WTC11 (cell line): Measurements from ENCODE around the gene AMER2. TPM values are rescaled to one million over a fixed set of nuclear protein-coding genes. Genes with fewer than 3 reads are reported as not detected.

Experiments used
- ATAC-seq: fragments of 200-7000 bp; cut with Tn5 transposase; 2 replicates; pipeline ENCODE4 v1.10.0; 2021; ENCODE audit warnings: mild to moderate bottlenecking, moderate library complexity
- CTCF ChIA-PET: fragments of 300-600 bp; sonication (Branson Sonifier 250); formaldehyde crosslinking; loops from one replicate; lab custom pipeline; 2021; ENCODE audit warnings: antibody characterized with exemption; lab: Charles Lee
- POLR2A ChIA-PET: fragments of 350-600 bp; sonication (Branson Sonifier 250); formaldehyde crosslinking; loops from one replicate; lab custom pipeline; 2021; ENCODE audit warnings: antibody characterized with exemption; lab: Charles Lee
- DNase-seq: peaks from one replicate; pipeline ENCODE4 v3.0.0; 2021; ENCODE audit warnings: low spot score
- H3K27ac Mint-ChIP-seq: 2 replicates; pipeline ENCODE4 v1.8.0; 2021; ENCODE audit warnings: mixed read lengths
- H3K27me3 Mint-ChIP-seq: 2 replicates; pipeline ENCODE4 v1.8.0; 2021; ENCODE audit warnings: low read depth, mild to moderate bottlenecking, moderate library complexity, mixed read lengths
- H3K36me3 Mint-ChIP-seq: 2 replicates; pipeline ENCODE4 v1.8.0; 2021; ENCODE audit warnings: mixed read lengths
- H3K4me1 Mint-ChIP-seq: 2 replicates; pipeline ENCODE4 v1.8.0; 2022; ENCODE audit warnings: mixed read lengths
- H3K4me3 Mint-ChIP-seq: 2 replicates; pipeline ENCODE4 v1.8.0; 2021; ENCODE audit warnings: mild to moderate bottlenecking, moderate library complexity, mixed read lengths
- H3K9me3 Mint-ChIP-seq: 2 replicates; pipeline ENCODE4 v1.8.0; 2021; ENCODE audit warnings: mixed read lengths
- CREM ChIP-seq: sonication (generic); formaldehyde crosslinking; IDR thresholded peaks from 2 replicates; pipeline ENCODE4 v1.8.1; 2022; ENCODE audit warnings: mild to moderate bottlenecking, missing genetic modification reagents, moderate library complexity
- IRF2 ChIP-seq: sonication (generic); formaldehyde crosslinking; IDR thresholded peaks from 2 replicates; pipeline ENCODE4 v1.8.0; 2022; ENCODE audit warnings: low read depth, missing genetic modification reagents, borderline replicate concordance
- NFE2L1 ChIP-seq: sonication (generic); formaldehyde crosslinking; IDR thresholded peaks from 2 replicates; pipeline ENCODE4 v1.8.1; 2023; ENCODE audit warnings: missing genetic modification reagents
- NR2C2 ChIP-seq: sonication (generic); formaldehyde crosslinking; IDR thresholded peaks from 2 replicates; pipeline ENCODE4 v1.8.0; 2022; ENCODE audit warnings: mild to moderate bottlenecking, missing genetic modification reagents
- RELA ChIP-seq: sonication (generic); formaldehyde crosslinking; IDR thresholded peaks from 2 replicates; pipeline ENCODE4 v1.8.1; 2022; ENCODE audit warnings: missing genetic modification reagents, mild to moderate bottlenecking, borderline replicate concordance
- ZBTB21 ChIP-seq: sonication (generic); formaldehyde crosslinking; IDR thresholded peaks from 2 replicates; pipeline ENCODE4 v1.8.1; 2023; ENCODE audit warnings: mild to moderate bottlenecking, missing genetic modification reagents, borderline replicate concordance
- ZNF121 ChIP-seq: sonication (generic); formaldehyde crosslinking; IDR thresholded peaks from 2 replicates; pipeline ENCODE4 v1.8.0; 2023; ENCODE audit warnings: missing genetic modification reagents
- ZNF232 ChIP-seq: sonication (generic); formaldehyde crosslinking; IDR thresholded peaks from 2 replicates; pipeline ENCODE4 v1.8.0; 2022; ENCODE audit warnings: mild to moderate bottlenecking, missing genetic modification reagents
- ZNF416 ChIP-seq: fragments of 250-450 bp; sonication (Bioruptor Pico); IDR thresholded peaks from 2 replicates; pipeline ENCODE4 v1.9.0; 2021; ENCODE audit warnings: mild to moderate bottlenecking, inconsistent platforms
- ZNF671 ChIP-seq: fragments of 250-450 bp; sonication (Bioruptor Pico); IDR thresholded peaks from 2 replicates; pipeline ENCODE4 v1.8.0; 2021; ENCODE audit warnings: mild to moderate bottlenecking
- total RNA-seq: library from RNA; stranded (reverse); gene quantifications from 3 replicates; pipeline ENCODE4 v1.2.3, GENCODE V29; 2021
- TF ChIP-seq, protein P1 (sequence below): sonication (generic); formaldehyde crosslinking; conservative IDR thresholded peaks from 2 replicates; pipeline ENCODE4 v1.8.1; 2022; ENCODE audit warnings: mild to moderate bottlenecking, missing genetic modification reagents
- TF ChIP-seq, protein P2 (sequence below): fragments of 250-450 bp; sonication (Bioruptor Pico); IDR thresholded peaks from 2 replicates; pipeline ENCODE4 v1.9.0; 2021; ENCODE audit warnings: moderate library complexity, mild to moderate bottlenecking, inconsistent platforms, borderline replicate concordance
- TF ChIP-seq, protein P3 (sequence below): sonication (generic); formaldehyde crosslinking; IDR thresholded peaks from 2 replicates; pipeline ENCODE4 v1.8.1; 2022; ENCODE audit warnings: low read depth, missing genetic modification reagents, borderline replicate concordance
- TF ChIP-seq, protein P4 (sequence below): fragments of 250-450 bp; sonication (Bioruptor Pico); IDR thresholded peaks from 2 replicates; pipeline ENCODE4 v1.9.0; 2021; ENCODE audit warnings: mild to moderate bottlenecking, borderline replicate concordance
- TF ChIP-seq, protein P5 (sequence below): sonication (generic); formaldehyde crosslinking; IDR thresholded peaks from 2 replicates; pipeline ENCODE4 v1.8.0; 2023; ENCODE audit warnings: missing genetic modification reagents, mild to moderate bottlenecking, borderline replicate concordance

Gene AMER2
- total RNA-seq, 1 experiment from 2014 or later, result 0.48 TPM

DNA sequence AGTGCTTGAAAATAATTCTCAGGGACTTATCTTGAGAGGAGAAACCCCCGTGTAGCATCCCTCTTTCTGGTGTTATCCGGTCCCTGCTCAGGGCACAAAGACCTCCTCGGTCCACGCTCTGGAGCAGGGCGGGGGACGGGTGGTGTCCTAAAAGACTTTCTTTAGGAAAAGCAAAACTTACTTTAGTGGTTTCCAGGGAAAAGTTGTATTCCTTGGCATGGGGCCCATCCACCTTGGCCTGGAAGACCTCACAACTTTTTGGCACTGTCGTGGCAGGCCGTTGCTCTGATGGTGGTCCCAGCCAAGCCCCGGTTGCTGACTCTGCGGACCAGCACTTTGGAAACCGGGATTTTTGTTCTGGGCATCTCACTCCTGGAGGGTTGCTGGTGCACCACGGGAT lies 2.7 kb downstream of the AMER2 start (continued):
- TF ChIP-seq, protein P1, sequence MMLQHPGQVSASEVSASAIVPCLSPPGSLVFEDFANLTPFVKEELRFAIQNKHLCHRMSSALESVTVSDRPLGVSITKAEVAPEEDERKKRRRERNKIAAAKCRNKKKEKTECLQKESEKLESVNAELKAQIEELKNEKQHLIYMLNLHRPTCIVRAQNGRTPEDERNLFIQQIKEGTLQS (CRISPR knock-in tag), result no peak
- TF ChIP-seq ZBTB21 (no peak), RELA (CRISPR knock-in tag) (no peak), ZNF671 (CRISPR knock-in tag) (no peak), IRF2 (no peak), CREM (no peak), ZNF232 (CRISPR knock-in tag) (no peak), ZNF121 (no peak), NR2C2 (CRISPR knock-in tag) (no peak)
- TF ChIP-seq, protein P2, sequence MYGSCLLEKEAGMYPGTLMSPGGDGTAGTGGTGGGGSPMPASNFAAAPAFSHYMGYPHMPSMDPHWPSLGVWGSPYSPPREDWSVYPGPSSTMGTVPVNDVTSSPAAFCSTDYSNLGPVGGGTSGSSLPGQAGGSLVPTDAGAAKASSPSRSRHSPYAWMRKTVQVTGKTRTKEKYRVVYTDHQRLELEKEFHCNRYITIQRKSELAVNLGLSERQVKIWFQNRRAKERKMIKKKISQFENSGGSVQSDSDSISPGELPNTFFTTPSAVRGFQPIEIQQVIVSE, result no peak

DNA sequence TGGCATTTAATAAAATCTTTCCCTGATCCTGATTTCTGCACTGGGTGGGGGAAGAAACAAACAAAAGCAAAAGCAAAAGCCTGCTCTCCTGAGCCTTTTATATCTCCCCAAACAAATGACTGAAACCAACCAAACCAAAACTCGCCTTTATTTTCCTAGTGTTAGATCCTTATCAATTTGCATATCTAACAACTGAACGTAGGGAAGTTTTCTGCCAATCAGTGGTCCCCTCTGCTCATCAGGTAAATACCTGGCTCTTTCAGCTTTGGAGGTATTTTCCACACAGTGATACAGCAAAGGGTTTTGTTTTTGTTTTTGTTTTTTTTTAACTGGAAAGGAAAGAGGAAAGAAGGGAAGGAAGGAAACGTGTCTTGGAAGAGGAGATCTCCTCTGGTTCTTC lies 3.3 kb downstream of the AMER2 start:
- Mint-ChIP-seq H3K4me3 (no peak overlapping the region), H3K27me3 (peaks cover 50% of the 10 kb centered on the region), H3K4me1 (peaks cover 48% of the 10 kb centered on the region), H3K36me3 (no peaks in the 10 kb centered on the region), H3K27ac (no peak overlapping the region), H3K9me3 (no peaks in the 10 kb centered on the region)
- DNase-seq (no peak), ATAC-seq (no peak)
- TF ChIP-seq ZNF121 (no peak), ZNF671 (CRISPR knock-in tag) (no peak), ZNF416 (CRISPR knock-in tag) (no peak)
- TF ChIP-seq, protein P2, result no peak
- TF ChIP-seq, protein P3, sequence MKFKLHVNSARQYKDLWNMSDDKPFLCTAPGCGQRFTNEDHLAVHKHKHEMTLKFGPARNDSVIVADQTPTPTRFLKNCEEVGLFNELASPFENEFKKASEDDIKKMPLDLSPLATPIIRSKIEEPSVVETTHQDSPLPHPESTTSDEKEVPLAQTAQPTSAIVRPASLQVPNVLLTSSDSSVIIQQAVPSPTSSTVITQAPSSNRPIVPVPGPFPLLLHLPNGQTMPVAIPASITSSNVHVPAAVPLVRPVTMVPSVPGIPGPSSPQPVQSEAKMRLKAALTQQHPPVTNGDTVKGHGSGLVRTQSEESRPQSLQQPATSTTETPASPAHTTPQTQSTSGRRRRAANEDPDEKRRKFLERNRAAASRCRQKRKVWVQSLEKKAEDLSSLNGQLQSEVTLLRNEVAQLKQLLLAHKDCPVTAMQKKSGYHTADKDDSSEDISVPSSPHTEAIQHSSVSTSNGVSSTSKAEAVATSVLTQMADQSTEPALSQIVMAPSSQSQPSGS (CRISPR knock-in tag), result no peak
- TF ChIP-seq, protein P4, sequence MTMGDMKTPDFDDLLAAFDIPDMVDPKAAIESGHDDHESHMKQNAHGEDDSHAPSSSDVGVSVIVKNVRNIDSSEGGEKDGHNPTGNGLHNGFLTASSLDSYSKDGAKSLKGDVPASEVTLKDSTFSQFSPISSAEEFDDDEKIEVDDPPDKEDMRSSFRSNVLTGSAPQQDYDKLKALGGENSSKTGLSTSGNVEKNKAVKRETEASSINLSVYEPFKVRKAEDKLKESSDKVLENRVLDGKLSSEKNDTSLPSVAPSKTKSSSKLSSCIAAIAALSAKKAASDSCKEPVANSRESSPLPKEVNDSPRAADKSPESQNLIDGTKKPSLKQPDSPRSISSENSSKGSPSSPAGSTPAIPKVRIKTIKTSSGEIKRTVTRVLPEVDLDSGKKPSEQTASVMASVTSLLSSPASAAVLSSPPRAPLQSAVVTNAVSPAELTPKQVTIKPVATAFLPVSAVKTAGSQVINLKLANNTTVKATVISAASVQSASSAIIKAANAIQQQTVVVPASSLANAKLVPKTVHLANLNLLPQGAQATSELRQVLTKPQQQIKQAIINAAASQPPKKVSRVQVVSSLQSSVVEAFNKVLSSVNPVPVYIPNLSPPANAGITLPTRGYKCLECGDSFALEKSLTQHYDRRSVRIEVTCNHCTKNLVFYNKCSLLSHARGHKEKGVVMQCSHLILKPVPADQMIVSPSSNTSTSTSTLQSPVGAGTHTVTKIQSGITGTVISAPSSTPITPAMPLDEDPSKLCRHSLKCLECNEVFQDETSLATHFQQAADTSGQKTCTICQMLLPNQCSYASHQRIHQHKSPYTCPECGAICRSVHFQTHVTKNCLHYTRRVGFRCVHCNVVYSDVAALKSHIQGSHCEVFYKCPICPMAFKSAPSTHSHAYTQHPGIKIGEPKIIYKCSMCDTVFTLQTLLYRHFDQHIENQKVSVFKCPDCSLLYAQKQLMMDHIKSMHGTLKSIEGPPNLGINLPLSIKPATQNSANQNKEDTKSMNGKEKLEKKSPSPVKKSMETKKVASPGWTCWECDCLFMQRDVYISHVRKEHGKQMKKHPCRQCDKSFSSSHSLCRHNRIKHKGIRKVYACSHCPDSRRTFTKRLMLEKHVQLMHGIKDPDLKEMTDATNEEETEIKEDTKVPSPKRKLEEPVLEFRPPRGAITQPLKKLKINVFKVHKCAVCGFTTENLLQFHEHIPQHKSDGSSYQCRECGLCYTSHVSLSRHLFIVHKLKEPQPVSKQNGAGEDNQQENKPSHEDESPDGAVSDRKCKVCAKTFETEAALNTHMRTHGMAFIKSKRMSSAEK, result no peak
- ChIA-PET POLR2A (no interaction called here), CTCF (no interaction called here)

DNA sequence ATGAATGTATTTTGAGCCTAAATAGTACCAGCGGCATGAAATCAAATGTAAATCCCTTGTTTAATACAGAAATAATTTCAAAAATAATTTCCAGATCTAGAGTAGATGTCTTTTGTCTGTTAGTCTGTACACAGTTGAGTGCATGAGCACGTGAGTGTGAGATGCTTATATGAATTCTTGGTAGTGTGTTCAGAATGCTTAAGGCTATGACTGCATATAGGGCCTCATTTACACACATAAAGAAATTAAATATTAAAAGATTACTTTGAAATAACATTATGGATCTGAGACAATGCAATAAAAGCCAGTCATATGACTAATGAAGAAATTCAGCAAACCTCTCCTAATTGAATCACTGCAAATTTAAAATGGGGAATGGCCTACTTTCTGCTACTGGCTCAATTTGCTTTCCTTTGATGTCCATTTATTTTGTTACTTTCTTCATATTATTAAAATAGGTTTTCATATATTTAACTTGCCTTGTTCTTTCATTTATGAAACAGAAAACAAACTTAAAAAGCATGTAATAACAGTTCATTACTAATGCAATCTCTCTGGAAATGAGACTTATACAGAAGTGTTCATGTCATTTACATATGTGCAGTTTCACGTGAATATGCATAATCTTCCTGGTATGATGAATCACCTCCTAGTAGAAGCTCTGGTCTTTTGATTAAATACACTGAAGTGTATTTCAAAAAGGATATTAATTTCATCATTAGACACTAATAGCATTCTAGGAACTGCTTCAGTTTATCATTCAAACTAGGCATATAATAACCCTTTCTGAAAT lies 4.5 kb downstream of the AMER2 start:
- DNase-seq (no peak), ATAC-seq (no peak)
- Mint-ChIP-seq H3K9me3 (no peaks in the 10 kb centered on the region), H3K27ac (no peak overlapping the region), H3K36me3 (no peaks in the 10 kb centered on the region), H3K4me1 (peaks cover 37% of the 10 kb centered on the region), H3K27me3 (peaks cover 39% of the 10 kb centered on the region)
- POLR2A ChIA-PET, result no interaction called here
- no peak for TF ChIP-seq NFE2L1
- TF ChIP-seq, protein P5, sequence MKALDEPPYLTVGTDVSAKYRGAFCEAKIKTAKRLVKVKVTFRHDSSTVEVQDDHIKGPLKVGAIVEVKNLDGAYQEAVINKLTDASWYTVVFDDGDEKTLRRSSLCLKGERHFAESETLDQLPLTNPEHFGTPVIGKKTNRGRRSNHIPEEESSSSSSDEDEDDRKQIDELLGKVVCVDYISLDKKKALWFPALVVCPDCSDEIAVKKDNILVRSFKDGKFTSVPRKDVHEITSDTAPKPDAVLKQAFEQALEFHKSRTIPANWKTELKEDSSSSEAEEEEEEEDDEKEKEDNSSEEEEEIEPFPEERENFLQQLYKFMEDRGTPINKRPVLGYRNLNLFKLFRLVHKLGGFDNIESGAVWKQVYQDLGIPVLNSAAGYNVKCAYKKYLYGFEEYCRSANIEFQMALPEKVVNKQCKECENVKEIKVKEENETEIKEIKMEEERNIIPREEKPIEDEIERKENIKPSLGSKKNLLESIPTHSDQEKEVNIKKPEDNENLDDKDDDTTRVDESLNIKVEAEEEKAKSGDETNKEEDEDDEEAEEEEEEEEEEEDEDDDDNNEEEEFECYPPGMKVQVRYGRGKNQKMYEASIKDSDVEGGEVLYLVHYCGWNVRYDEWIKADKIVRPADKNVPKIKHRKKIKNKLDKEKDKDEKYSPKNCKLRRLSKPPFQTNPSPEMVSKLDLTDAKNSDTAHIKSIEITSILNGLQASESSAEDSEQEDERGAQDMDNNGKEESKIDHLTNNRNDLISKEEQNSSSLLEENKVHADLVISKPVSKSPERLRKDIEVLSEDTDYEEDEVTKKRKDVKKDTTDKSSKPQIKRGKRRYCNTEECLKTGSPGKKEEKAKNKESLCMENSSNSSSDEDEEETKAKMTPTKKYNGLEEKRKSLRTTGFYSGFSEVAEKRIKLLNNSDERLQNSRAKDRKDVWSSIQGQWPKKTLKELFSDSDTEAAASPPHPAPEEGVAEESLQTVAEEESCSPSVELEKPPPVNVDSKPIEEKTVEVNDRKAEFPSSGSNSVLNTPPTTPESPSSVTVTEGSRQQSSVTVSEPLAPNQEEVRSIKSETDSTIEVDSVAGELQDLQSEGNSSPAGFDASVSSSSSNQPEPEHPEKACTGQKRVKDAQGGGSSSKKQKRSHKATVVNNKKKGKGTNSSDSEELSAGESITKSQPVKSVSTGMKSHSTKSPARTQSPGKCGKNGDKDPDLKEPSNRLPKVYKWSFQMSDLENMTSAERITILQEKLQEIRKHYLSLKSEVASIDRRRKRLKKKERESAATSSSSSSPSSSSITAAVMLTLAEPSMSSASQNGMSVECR (CRISPR knock-in tag), result no peak
- TF ChIP-seq, all 79 proteins: peak for 0
- no peak overlapping the region for H3K4me3 Mint-ChIP-seq
- CTCF ChIA-PET, result no interaction called here
